HEK293 (cell line): Measurements from ENCODE around the gene PLXNA2.

Experiments used
- CTCF ChIA-PET: fragments of 350-600 bp; formaldehyde crosslinking; extraction: SDS; loops from one replicate; lab custom pipeline; 2021; ENCODE audit warnings: antibody characterized with exemption; lab: Yijun Ruan, JAX
- POLR2A ChIA-PET: fragments of 300-600 bp; formaldehyde crosslinking; extraction: SDS; loops from one replicate; lab custom pipeline; 2020; ENCODE audit warnings: antibody characterized with exemption, inconsistent platforms; lab: Yijun Ruan, JAX
- H3K27ac ChIP-seq: fragments of 200-500 bp; sonication (Bioruptor generic); 2 replicates; pipeline ENCODE4 v1.5.1; 2014; ENCODE audit warnings: low read depth, low read length, control low read depth, inconsistent platforms; ENCODE audit errors: extremely low read depth
- H3K36me3 ChIP-seq, 2 experiments: fragments of 200-500 bp in 1 of 2; sonication (Bioruptor generic) in 1 of 2; 1 replicate in 1 of 2; 2 replicates in 1 of 2; pipeline ENCODE4 v1.5.1; 2014 to 2017; ENCODE audit warnings: inconsistent platforms in 2 of 2, low read length in 2 of 2; ENCODE audit not compliant: control insufficient read depth in 2 of 2, insufficient read depth in 1 of 2
- H3K4me1 ChIP-seq: fragments of 200-500 bp; sonication (Bioruptor generic); 2 replicates; pipeline ENCODE4 v1.5.1; 2014; ENCODE audit warnings: mild to moderate bottlenecking, low read length, inconsistent platforms; ENCODE audit not compliant: control insufficient read depth, insufficient read depth
- H3K4me3 ChIP-seq: 2 replicates; pipeline ENCODE4 v1.5.1; 2011; ENCODE audit warnings: low read depth, mild to moderate bottlenecking, control low read depth, low read length, moderate library complexity
- H3K9me3 ChIP-seq: fragments of 200-500 bp; sonication (Bioruptor generic); 2 replicates; pipeline ENCODE4 v1.5.1; 2014; ENCODE audit warnings: low read depth, low read length, inconsistent platforms; ENCODE audit not compliant: control insufficient read depth, insufficient read depth
- BCL11A ChIP-seq: fragments of 450-650 bp; formaldehyde crosslinking; IDR thresholded peaks from 2 replicates; pipeline ENCODE4 v1.5.1; 2016; ENCODE audit warnings: low read depth, missing biosample characterization, missing genetic modification characterization
- OVOL3 ChIP-seq: fragments of 450-650 bp; formaldehyde crosslinking; IDR thresholded peaks from 2 replicates; pipeline ENCODE4 v1.5.1; 2016; ENCODE audit warnings: missing biosample characterization, missing genetic modification characterization
- ZNF121 ChIP-seq: fragments of 450-650 bp; formaldehyde crosslinking; IDR thresholded peaks from 2 replicates; pipeline ENCODE4 v1.5.1; 2016; ENCODE audit warnings: missing biosample characterization, missing genetic modification characterization
- ZNF133 ChIP-seq: fragments of 450-650 bp; formaldehyde crosslinking; IDR thresholded peaks from 2 replicates; pipeline ENCODE4 v1.5.1; 2016; ENCODE audit warnings: missing biosample characterization, missing genetic modification characterization
- ZNF24 ChIP-seq: fragments of 450-650 bp; formaldehyde crosslinking; IDR thresholded peaks from 2 replicates; pipeline ENCODE4 v1.5.1; 2016; ENCODE audit warnings: missing biosample characterization, missing genetic modification characterization
- ZNF433 ChIP-seq: fragments of 450-650 bp; formaldehyde crosslinking; IDR thresholded peaks from 2 replicates; pipeline ENCODE4 v1.5.1; 2016; ENCODE audit warnings: missing biosample characterization, missing genetic modification characterization, low read depth
- ZNF624 ChIP-seq: fragments of 450-650 bp; formaldehyde crosslinking; IDR thresholded peaks from 2 replicates; pipeline ENCODE4 v1.5.1; 2017; ENCODE audit warnings: missing biosample characterization, missing genetic modification characterization
- ZNF704 ChIP-seq: fragments of 450-650 bp; formaldehyde crosslinking; IDR thresholded peaks from 2 replicates; pipeline ENCODE4 v1.5.1; 2016; ENCODE audit warnings: missing biosample characterization, missing genetic modification characterization
- ZNF785 ChIP-seq: fragments of 450-650 bp; formaldehyde crosslinking; IDR thresholded peaks from 2 replicates; pipeline ENCODE4 v1.5.1; 2016; ENCODE audit warnings: missing biosample characterization, missing genetic modification characterization
- TF ChIP-seq, protein P1 (sequence below): fragments of 450-650 bp; IDR thresholded peaks from 2 replicates; pipeline ENCODE4 v1.5.1; 2018; ENCODE audit warnings: missing biosample characterization, missing genetic modification characterization
- TF ChIP-seq, protein P2 (sequence below): fragments of 450-650 bp; formaldehyde crosslinking; IDR thresholded peaks from 2 replicates; pipeline ENCODE4 v1.5.1; 2016; ENCODE audit warnings: missing biosample characterization, missing genetic modification characterization, borderline replicate concordance

Gene PLXNA2

GRCh38 chr1:207973898-207974568, 270.2 kb downstream of the PLXNA2 start:
- Histone ChIP-seq H3K27ac (no peak overlapping the region), H3K36me3 (no peaks in the 10 kb centered on the region), H3K9me3 (no peaks in the 10 kb centered on the region), H3K4me1 (no peaks in the 10 kb centered on the region), H3K4me3 (no peak overlapping the region)
- ChIA-PET CTCF (interaction anchor here (0.6 to 1.5 kb wide), 7 partner anchors 11 to 510 kb away, joined by 3 to 5 read pairs (median 4); no protein-coding TSS in a partner anchor), POLR2A (interaction anchor here (0.6 kb wide), 1 partner anchor 11 kb away, joined by 3 read pairs; no protein-coding TSS in a partner anchor)
- TF ChIP-seq BCL11A (tag by site-specific recombination) (no peak), ZNF624 (tag by site-specific recombination) (no peak), ZNF785 (tag by site-specific recombination) (no peak), ZNF121 (tag by site-specific recombination) (no peak)

DNA sequence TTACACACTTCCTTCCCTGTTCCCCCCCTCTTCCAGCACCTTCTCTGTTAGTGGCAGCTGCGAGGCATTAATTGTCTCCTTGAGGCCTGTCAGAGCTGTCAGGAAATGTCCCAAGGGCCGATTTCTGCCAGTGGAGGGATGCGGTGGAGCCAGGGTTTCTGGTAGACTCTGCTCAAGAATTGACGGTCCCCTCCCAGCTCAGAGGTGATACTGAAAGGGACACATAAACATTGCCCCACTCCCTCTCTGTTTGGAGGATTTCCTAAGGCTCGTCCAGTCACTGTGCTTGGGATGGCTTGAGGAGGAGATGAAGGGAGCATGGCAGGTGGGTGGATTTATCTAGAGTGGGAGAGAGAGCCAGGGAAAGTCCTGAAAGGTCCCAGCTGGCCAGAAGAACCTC, 271.8 kb downstream of the PLXNA2 start:
- POLR2A ChIA-PET, result no interaction called here

More for the DNA sequence above, 271.8 kb downstream of the PLXNA2 start:
- H3K9me3 ChIP-seq, result no peaks in the 10 kb centered on the region
- H3K4me1 ChIP-seq, result no peaks in the 10 kb centered on the region
- no peak overlapping the region for H3K27ac ChIP-seq
- CTCF ChIA-PET, result interaction anchor here (0.6 to 0.9 kb wide), 3 partner anchors 10 to 143 kb away, joined by 3 read pairs; no protein-coding TSS in a partner anchor
- no peaks in the 10 kb centered on the region for H3K36me3 ChIP-seq
- TF ChIP-seq ZNF24 (tag by site-specific recombination), result no peak
- TF ChIP-seq, protein P1, sequence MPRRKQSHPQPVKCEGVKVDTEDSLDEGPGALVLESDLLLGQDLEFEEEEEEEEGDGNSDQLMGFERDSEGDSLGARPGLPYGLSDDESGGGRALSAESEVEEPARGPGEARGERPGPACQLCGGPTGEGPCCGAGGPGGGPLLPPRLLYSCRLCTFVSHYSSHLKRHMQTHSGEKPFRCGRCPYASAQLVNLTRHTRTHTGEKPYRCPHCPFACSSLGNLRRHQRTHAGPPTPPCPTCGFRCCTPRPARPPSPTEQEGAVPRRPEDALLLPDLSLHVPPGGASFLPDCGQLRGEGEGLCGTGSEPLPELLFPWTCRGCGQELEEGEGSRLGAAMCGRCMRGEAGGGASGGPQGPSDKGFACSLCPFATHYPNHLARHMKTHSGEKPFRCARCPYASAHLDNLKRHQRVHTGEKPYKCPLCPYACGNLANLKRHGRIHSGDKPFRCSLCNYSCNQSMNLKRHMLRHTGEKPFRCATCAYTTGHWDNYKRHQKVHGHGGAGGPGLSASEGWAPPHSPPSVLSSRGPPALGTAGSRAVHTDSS, result no peak
- TF ChIP-seq ZNF133 (tag by site-specific recombination), result no peak
- TF ChIP-seq, protein P2, sequence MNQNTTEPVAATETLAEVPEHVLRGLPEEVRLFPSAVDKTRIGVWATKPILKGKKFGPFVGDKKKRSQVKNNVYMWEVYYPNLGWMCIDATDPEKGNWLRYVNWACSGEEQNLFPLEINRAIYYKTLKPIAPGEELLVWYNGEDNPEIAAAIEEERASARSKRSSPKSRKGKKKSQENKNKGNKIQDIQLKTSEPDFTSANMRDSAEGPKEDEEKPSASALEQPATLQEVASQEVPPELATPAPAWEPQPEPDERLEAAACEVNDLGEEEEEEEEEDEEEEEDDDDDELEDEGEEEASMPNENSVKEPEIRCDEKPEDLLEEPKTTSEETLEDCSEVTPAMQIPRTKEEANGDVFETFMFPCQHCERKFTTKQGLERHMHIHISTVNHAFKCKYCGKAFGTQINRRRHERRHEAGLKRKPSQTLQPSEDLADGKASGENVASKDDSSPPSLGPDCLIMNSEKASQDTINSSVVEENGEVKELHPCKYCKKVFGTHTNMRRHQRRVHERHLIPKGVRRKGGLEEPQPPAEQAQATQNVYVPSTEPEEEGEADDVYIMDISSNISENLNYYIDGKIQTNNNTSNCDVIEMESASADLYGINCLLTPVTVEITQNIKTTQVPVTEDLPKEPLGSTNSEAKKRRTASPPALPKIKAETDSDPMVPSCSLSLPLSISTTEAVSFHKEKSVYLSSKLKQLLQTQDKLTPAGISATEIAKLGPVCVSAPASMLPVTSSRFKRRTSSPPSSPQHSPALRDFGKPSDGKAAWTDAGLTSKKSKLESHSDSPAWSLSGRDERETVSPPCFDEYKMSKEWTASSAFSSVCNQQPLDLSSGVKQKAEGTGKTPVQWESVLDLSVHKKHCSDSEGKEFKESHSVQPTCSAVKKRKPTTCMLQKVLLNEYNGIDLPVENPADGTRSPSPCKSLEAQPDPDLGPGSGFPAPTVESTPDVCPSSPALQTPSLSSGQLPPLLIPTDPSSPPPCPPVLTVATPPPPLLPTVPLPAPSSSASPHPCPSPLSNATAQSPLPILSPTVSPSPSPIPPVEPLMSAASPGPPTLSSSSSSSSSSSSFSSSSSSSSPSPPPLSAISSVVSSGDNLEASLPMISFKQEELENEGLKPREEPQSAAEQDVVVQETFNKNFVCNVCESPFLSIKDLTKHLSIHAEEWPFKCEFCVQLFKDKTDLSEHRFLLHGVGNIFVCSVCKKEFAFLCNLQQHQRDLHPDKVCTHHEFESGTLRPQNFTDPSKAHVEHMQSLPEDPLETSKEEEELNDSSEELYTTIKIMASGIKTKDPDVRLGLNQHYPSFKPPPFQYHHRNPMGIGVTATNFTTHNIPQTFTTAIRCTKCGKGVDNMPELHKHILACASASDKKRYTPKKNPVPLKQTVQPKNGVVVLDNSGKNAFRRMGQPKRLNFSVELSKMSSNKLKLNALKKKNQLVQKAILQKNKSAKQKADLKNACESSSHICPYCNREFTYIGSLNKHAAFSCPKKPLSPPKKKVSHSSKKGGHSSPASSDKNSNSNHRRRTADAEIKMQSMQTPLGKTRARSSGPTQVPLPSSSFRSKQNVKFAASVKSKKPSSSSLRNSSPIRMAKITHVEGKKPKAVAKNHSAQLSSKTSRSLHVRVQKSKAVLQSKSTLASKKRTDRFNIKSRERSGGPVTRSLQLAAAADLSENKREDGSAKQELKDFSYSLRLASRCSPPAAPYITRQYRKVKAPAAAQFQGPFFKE (tag by site-specific recombination), result no peak
- no peak for TF ChIP-seq ZNF704 (tag by site-specific recombination)
- TF ChIP-seq ZNF433 (tag by site-specific recombination), result no peak
- no peak for TF ChIP-seq OVOL3 (tag by site-specific recombination)
- H3K4me3 ChIP-seq, result no peak overlapping the region
